GM18505 (cell line): ENCODE measurements around the gene LEF1.
A peak's percentile ranks its signal among the peaks of the same experiment; 100 is the strongest.
"Not testable (repeated sequence)": the region's sequence is repeated elsewhere in the genome, so short reads cannot be mapped to it uniquely, and the experiment has no call there.

Source experiments
- ATAC-seq: cut with Tn5 transposase; IDR thresholded peaks from one replicate; pipeline ENCODE4 v1.9.1; 2021; ENCODE audit not compliant: unreplicated experiment
- POLR2A ChIP-seq: IDR thresholded peaks from 4 replicates; pipeline ENCODE4 v1.6.1; 2011; ENCODE audit warnings: borderline replicate concordance; ENCODE audit not compliant: insufficient read depth, insufficient read length; ENCODE audit errors: extremely low read depth

LEF1 gene

DNA sequence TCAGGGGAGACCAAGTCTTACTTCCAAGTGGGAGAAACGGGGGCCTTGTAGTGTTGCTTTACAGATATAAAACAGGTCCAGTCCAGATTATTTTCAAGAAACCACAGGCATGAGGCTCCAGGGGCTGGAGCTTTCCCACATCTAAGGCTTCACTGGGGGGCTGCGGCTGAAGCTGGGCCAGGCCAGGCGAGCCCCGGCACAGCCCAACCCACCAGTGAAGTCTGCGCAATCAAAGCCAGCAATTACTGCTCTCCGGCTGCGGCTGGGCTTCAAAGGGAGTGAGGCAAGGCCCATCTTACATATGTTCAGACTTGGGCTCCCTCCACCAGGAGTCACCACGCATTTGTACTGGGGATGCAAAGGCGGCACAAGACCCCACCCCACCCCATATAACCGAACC is 117.4 kb downstream of the LEF1 start:
- no peak for ATAC-seq
- no peak for TF ChIP-seq POLR2A

DNA sequence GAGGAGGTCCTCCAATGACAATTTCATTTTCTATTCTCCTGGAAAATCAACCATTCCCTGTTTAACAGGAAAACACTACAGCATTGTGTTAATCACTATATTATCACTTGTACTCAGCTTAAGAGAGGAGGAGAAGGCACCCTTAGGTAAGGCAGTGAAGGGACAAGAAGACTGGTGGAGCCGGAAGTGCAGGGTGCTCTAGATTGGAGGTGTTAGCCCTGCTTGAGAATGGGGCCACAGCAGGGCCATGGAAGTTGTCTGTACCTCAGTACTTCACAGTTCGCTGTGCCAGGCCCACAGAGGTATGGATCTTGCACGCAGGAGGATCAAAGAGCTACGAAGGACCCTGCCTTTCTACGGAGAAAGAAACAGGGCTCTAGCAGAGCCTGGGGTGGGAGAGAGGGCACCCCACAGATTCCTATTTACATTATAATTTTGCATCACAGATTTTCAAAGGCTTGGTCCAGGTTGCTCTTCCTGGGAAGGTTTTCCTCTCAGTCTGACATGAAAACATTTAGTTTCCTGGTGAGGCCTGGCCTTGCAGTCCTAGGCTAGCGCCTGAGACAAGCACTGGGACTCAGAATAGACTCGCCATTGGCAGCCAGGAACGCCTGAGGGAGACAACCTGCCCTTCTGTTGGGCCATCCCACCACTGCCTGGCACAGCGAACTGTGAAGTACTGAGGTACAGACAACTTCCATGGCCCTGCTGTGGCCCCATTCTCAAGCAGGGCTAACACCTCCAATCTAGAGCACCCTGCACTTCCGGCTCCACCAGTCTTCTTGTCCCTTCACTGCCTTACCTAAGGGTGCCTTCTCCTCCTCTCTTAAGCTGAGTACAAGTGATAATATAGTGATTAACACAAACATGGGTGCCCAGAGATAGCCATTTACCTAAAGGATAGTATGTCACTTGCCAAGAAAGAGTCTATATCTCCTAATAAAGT is 118.3 kb downstream of the LEF1 start:
- not testable (repeated sequence) for ATAC-seq

DNA sequence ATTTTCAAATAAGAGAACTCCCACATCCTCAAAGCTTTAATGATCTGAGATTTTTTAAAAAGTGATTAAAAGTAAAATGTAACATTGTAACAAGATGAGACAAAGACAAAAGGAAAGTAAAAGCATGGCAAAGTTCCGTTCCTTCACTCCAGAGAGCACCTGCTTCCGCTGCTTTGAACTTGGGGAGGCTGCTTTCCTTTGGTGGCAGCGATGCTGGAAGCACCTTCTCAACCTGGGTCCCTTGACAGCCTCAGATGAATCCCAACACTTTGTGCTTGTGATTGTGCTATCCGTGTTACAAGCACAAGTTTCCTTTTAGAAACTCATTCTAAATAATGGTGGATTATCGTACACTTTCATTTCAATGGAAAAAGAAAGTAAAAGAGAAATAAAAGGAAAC is 119.3 kb downstream of the LEF1 start:
- no peak for TF ChIP-seq POLR2A
- no peak for ATAC-seq

DNA sequence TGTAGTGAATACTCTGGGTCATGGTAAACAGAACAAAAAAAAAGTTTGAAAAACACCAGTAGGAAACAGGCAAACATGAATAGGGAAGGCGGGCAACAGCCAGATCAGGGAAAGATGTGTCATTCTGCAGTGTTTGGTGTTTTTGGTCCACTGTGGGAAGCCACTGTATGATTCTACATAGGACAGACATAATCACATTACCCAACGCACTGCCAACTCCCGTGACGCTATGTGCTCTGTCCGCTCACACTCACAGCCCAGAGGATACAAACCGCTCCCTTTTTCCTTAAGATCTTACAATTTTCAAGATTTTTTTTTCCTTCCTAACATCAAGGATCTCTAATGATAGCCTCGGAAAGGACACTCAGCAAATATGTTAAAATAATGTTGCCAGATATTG is 119.7 kb downstream of the LEF1 start:
- no peak for ATAC-seq
- no peak for TF ChIP-seq POLR2A

DNA sequence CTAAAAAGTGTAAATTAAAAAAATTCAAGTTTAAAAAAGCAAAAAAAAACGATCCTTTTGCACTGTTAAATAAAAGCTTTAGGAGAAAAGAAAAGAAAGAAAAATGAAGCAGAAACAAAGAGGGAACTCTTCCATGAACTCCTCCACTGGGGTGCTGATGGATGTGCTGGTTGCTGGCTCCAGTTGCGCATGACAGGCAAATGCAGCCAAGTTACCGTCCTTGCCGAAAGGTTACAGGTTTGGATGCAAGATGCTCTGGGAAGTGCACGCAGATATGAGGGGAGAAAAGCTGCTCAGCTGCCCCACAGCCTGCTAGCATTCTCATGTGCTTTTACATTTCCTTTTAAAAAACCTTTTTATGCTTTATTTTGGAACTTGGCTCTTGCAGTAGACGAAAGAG is 120.6 kb downstream of the LEF1 start:
- no peak for TF ChIP-seq POLR2A
- ATAC-seq, result no peak

DNA sequence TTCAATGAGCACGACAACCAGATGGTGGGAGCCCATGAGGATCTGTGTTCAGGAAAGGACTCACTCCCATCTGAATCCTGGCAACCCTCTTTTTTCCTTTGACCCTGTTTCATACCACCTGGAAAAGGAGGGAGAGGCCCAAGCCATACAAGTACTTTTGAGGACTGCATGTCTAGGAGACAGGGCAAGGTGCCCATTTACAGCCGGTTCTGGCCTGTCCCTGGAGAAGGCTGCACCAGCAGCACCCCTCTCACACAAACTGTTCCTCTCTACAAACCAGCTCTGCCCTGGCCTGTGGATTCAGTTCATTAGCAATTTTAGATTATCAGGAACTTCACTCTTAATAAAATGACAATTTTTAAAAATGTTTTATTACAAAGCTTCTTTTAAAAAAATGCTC is 121.5 kb downstream of the LEF1 start:
- TF ChIP-seq POLR2A, result no peak
- ATAC-seq, result no peak

DNA sequence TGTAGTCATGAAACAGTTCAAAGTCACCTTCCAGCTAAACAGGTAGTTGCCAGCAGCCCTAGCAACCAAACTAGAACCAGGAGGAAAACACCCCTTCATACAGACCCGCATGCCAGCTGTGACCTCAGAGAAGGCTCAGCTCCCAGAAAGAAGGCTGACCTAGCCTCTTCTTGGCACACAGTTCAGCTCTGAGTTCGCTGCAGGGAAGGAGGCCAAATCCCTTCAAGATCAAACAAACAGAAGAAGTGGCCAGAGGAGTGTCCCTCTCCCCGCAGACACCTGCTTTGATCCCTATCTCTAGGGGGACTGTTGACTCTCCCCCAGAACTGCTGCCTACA is 123.1 kb downstream of the LEF1 start:
- no peak for ATAC-seq
- no peak for TF ChIP-seq POLR2A

DNA sequence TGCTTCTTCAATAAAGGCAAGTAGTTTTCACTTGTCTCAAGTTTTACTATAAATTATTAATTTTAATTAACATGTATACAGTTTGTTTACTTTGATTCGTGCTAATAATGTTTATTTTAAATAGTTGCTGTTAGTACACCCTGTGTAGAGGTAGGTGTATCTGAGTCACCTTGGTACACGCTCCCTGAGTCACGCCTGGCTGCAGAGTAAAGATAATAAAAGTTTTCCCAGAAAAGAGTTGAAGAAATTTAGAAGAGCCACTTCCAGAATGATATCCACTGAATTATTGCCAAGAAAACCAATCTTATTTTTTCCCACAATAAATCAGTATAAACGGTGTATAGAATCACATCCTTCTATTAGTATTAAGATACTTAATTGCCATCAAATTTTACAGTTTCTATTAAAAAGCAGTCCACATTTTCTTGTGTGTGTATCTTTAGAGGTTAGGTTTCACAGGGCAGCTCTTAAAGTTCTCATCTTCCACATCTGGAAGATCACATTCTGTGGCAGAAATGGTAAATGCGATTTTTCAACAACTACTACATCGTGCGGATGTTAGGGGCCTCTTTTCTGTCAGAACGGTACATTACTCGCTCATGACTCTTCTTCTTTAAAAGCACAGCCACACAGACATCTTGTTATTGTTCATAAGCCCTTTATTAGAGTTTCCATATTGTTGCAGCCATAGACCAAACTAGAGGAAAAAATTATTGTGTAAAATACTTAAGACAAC is 123.6 kb downstream of the LEF1 start:
- no peak for TF ChIP-seq POLR2A
- no peak for ATAC-seq

DNA sequence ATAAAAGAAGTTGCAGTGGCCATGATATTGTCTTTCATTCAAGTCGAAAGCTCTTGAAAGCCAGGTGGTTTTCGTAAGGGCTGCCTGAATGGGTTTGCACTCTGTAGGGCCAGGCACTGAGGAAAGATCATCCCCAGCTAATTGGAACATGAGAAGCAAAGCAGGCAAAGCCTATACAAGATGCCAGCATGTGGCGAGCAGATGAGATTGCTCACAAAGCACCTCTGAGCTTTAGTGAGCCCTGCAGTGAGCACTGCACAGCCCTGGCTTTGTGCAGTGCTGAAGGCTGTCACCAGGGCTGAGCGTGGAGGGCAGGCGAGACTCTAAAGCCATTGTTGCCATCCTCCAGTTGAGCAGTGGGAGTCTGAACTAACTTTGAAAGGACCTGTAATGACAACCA is 125.2 kb downstream of the LEF1 start:
- no peak for ATAC-seq
- TF ChIP-seq POLR2A, result no peak

DNA sequence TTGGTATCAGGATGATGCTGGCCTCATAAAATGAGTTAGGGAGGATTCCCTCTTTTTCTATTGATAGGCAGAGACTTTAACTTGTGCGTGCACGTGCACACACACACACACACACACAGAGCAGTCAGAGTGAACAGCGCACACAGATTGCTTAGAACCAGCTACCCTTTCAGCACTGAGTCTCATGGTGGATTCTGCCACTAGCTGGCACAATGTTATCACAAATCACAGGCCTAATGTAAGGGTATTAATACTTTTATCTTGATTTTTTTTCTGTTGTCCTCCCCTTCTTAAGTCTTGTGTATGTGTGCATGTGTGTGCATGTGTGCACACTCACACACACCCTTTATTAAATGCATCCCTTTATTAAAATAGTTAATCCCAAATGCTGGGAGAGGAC is 125.8 kb downstream of the LEF1 start:
- TF ChIP-seq POLR2A, result no peak
- no peak for ATAC-seq

DNA sequence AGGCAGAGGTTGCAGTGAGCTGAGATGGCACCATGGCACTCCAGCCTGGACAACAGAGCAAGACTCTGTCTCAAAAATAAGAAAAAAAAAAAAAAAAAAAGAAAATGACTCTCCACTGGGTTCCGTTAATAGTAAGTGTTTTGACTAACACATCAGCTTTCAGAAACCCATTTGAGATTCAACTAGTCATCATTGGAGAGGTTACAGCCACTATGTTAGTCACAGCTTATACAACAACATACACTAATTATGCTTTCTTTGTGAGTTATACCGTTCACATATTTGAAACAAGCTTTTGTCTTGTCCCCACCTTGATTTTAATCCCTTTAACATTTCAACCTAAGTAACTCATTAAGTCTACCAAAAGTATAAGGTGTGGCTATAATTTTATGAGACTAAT is 130.8 kb downstream of the LEF1 start:
- no peak for TF ChIP-seq POLR2A
- ATAC-seq, result no peak

DNA sequence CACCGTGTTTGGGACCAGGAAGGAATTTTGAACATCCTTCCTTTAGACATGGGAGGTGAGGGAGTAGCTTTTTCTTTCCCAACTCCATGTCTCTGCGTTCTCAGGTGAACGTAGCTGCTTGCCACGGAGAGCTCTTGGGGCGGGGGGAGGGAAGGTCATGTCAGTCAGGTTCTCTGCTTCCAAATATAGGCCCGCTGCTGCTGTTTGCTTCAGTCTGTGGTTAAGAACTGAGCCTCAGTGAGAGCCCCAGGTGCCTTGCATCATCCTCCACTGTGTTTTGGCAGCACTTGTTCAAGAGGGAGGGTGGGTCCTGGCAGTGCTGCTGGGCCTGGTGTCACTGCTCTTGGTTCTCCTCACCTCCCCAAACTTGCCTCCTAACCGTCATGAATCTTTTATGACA is 132.5 kb downstream of the LEF1 start:
- TF ChIP-seq POLR2A, result no peak
- peak; percentile 91 for ATAC-seq

DNA sequence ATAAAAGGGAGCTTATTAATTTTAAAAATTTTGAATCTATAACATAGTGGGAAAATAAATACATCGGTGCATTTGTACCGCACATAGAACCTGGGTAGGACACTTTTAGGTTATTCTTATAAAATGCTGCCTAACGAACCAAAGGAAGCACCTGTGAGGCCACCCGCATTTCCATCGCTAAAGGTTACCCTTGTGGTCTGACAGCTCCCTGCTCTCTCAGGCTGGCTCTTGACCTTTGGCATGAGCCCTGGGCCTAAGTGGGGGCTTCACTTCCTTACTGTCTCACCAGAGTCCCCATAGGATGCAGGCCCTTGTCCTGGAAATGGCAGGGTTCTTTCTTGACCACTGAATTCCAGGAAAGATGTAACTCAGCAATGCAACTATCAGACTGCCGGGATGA is 133.0 kb downstream of the LEF1 start:
- ATAC-seq, result peak; percentile 38
- TF ChIP-seq POLR2A, result no peak

DNA sequence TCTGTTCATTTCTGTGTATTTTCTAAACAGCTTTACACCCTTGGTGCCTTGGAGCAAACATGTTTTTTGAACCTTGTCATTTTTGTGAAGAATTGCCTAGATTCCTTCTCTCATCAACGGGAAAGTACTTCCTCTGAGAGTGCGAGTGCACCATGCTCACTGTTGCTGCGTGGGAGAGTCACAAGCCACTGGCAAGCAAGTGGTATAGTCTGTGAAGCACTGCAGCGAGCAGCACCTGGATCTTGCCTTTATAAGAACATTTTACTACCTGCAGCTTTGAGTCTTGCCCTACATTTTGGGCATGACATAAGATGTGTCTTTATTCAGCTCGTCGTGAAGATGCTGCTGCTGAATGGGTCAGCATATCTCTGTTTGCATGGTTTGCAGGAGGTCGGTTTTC is 134.2 kb downstream of the LEF1 start:
- no peak for ATAC-seq
- no peak for TF ChIP-seq POLR2A
